ENCODE results near the gene NUDT12.

DNA sequence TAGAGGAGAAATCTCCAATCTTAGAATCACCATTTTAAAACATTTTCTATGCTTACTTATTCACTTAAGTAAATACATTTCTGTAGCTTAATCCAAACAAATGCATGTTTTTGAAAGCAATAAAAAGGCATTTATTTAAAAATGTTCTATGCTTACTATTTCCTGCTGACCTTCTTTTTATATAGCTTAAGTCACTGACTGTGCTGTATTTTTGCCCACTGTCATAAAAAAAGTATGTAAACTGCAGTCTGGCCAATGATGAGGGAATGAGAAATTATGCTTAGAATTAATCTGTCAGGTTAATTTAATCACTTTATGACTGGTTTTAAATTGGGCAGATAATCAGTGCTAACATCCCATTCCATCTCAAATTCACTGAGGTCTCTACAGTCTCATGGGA lies 20.1 kb downstream of the NUDT12 start:
- TF ChIP-seq, protein P1, sequence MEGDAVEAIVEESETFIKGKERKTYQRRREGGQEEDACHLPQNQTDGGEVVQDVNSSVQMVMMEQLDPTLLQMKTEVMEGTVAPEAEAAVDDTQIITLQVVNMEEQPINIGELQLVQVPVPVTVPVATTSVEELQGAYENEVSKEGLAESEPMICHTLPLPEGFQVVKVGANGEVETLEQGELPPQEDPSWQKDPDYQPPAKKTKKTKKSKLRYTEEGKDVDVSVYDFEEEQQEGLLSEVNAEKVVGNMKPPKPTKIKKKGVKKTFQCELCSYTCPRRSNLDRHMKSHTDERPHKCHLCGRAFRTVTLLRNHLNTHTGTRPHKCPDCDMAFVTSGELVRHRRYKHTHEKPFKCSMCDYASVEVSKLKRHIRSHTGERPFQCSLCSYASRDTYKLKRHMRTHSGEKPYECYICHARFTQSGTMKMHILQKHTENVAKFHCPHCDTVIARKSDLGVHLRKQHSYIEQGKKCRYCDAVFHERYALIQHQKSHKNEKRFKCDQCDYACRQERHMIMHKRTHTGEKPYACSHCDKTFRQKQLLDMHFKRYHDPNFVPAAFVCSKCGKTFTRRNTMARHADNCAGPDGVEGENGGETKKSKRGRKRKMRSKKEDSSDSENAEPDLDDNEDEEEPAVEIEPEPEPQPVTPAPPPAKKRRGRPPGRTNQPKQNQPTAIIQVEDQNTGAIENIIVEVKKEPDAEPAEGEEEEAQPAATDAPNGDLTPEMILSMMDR (IDR thresholded peaks at IDR 0.05), result no peak
- TF ChIP-seq POLR2A (IDR thresholded peaks at IDR 0.05), result no peak
- TF ChIP-seq EP300 (IDR thresholded peaks at IDR 0.05), result no peak
